ENCODE measurements around the gene TTC33.

DNA sequence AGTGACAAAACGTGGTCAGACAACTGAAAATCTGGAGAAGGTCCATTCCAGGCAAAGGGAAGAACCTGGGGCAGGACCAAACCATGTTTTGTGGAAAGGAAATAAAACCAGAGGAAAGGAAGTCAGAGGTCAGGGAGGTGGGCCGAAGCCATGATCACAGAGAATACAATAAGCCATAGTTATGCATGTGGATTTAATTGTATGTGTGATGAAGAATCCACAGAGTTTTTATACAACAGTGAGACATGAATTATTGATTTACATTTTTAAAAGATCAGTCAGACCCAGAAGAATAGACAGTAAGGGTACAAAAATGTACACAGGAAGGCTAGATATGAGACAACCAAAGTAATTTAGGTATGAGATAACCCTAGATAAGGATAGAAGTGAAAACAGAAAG is 20.8 kb downstream of the TTC33 start:
- TF ChIP-seq POLR2A (IDR thresholded peaks at IDR 0.05; ENCODE audit: insufficient read depth in 1 of 2, low read depth in 2 of 2, low read length in 2 of 2) (no peak), CEBPB (IDR thresholded peaks at IDR 0.05; ENCODE audit: borderline replicate concordance, low read depth, low read length) (no peak), FOSL2 (CRISPR knock-in tag; IDR thresholded peaks at IDR 0.05) (no peak), SIN3A (IDR thresholded peaks at IDR 0.05; ENCODE audit: borderline replicate concordance, low read depth, low read length) (no peak), ZNF816 (CRISPR knock-in tag; IDR thresholded peaks at IDR 0.05; ENCODE audit: borderline replicate concordance) (no peak), POLR2AphosphoS5 (IDR thresholded peaks at IDR 0.05; ENCODE audit: low read depth, low read length) (no peak), MEIS2 (CRISPR knock-in tag; IDR thresholded peaks at IDR 0.05) (no peak), IRF2 (CRISPR knock-in tag; IDR thresholded peaks at IDR 0.05) (no peak), GTF2F1 (IDR thresholded peaks at IDR 0.05; ENCODE audit: low read length) (no peak), NR2F1 (CRISPR knock-in tag; IDR thresholded peaks at IDR 0.05) (no peak), SRF (IDR thresholded peaks at IDR 0.05; ENCODE audit: low read depth, low read length) (no peak), TARDBP (CRISPR knock-in tag; IDR thresholded peaks at IDR 0.05) (no peak), TAF1 (CRISPR knock-in tag; IDR thresholded peaks at IDR 0.05) (no peak)
- TF ChIP-seq, protein P1, sequence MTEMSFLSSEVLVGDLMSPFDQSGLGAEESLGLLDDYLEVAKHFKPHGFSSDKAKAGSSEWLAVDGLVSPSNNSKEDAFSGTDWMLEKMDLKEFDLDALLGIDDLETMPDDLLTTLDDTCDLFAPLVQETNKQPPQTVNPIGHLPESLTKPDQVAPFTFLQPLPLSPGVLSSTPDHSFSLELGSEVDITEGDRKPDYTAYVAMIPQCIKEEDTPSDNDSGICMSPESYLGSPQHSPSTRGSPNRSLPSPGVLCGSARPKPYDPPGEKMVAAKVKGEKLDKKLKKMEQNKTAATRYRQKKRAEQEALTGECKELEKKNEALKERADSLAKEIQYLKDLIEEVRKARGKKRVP (CRISPR knock-in tag; IDR thresholded peaks at IDR 0.05), result no peak
